Ishikawa (cell line): ENCODE results near the gene LOXHD1.

Experiments
- CEBPB ChIP-seq: IDR thresholded peaks from 2 replicates; pipeline ENCODE4 v1.6.1; 2012
- CREB1 ChIP-seq: IDR thresholded peaks from 2 replicates; pipeline ENCODE4 v1.6.1; 2012; ENCODE audit warnings: low read depth
- EGR1 ChIP-seq: IDR thresholded peaks from 2 replicates; pipeline ENCODE4 v1.6.1; 2012
- EP300 ChIP-seq: IDR thresholded peaks from 2 replicates; pipeline ENCODE4 v1.6.1; 2012; ENCODE audit warnings: borderline replicate concordance
- FOXM1 ChIP-seq: IDR thresholded peaks from 2 replicates; pipeline ENCODE4 v1.6.1; 2012; ENCODE audit warnings: low read depth, borderline replicate concordance
- MAX ChIP-seq: IDR thresholded peaks from 2 replicates; pipeline ENCODE4 v1.6.1; 2012
- NFIC ChIP-seq: IDR thresholded peaks from 2 replicates; pipeline ENCODE4 v1.6.1; 2012
- RAD21 ChIP-seq: IDR thresholded peaks from 2 replicates; pipeline ENCODE4 v1.6.1; 2012; ENCODE audit warnings: low read depth
- REST ChIP-seq: IDR thresholded peaks from 2 replicates; pipeline ENCODE4 v1.6.1; 2012; ENCODE audit warnings: low read depth, mild to moderate bottlenecking
- TAF1 ChIP-seq: IDR thresholded peaks from 2 replicates; pipeline ENCODE4 v1.6.1; 2012; ENCODE audit warnings: low read depth, mild to moderate bottlenecking
- TCF12 ChIP-seq: IDR thresholded peaks from 2 replicates; pipeline ENCODE4 v1.6.1; 2012; ENCODE audit warnings: low read depth
- TEAD4 ChIP-seq: IDR thresholded peaks from 2 replicates; pipeline ENCODE4 v1.6.1; 2012
- USF1 ChIP-seq: IDR thresholded peaks from 2 replicates; pipeline ENCODE4 v1.6.1; 2012
- YY1 ChIP-seq: IDR thresholded peaks from 2 replicates; pipeline ENCODE4 v1.6.1; 2012; ENCODE audit warnings: low read depth
- ZBTB7A ChIP-seq: IDR thresholded peaks from 2 replicates; pipeline ENCODE4 v1.6.1; 2012; ENCODE audit warnings: low read depth

Gene LOXHD1

GRCh38 chr18:46449033-46449432, 208.0 kb downstream of the LOXHD1 start:
- no peak for TF ChIP-seq CREB1
- TF ChIP-seq TAF1, result no peak
- no peak for TF ChIP-seq YY1
- TF ChIP-seq NFIC, result no peak
- no peak for TF ChIP-seq FOXM1
- no peak for TF ChIP-seq REST

- TF ChIP-seq NFIC (no peak), REST (no peak), USF1 (no peak), RAD21 (no peak), TCF12 (no peak), EP300 (no peak), YY1 (no peak), CEBPB (no peak), EGR1 (no peak), FOXM1 (no peak), TAF1 (no peak), TEAD4 (no peak), MAX (no peak), CREB1 (no peak), ZBTB7A (no peak)
Measured at GRCh38 chr18:46448347-46448746, 208.7 kb downstream of the LOXHD1 start.

- no peak for TF ChIP-seq EP300
- no peak for TF ChIP-seq CREB1
- no peak for TF ChIP-seq YY1
- no peak for TF ChIP-seq MAX
- no peak for TF ChIP-seq ZBTB7A
- no peak for TF ChIP-seq TEAD4
- TF ChIP-seq TAF1, result no peak
Measured at GRCh38 chr18:46447792-46448191, 209.2 kb downstream of the LOXHD1 start.

- no peak for TF ChIP-seq NFIC
- no peak for TF ChIP-seq TEAD4
- TF ChIP-seq REST, result no peak
- TF ChIP-seq FOXM1, result no peak
- TF ChIP-seq MAX, result no peak
- no peak for TF ChIP-seq USF1
- no peak for TF ChIP-seq RAD21
Measured at GRCh38 chr18:46447323-46447722, 209.7 kb downstream of the LOXHD1 start.

GRCh38 chr18:46445522-46446313, 211.3 kb downstream of the LOXHD1 start:
- TF ChIP-seq FOXM1 (no peak), RAD21 (peak; percentile 25; the same call in 1 of the 2 replicates)
